GM12801 (cell line): ENCODE measurements around the gene CYTH4.

Experiments used
- TF ChIP-seq, protein P1 (sequence below): IDR thresholded peaks from one replicate; pipeline ENCODE4 v1.5.1; 2011; ENCODE audit warnings: control low read depth; ENCODE audit not compliant: insufficient read length; ENCODE audit errors: extremely low read depth

CYTH4 gene, protein sequence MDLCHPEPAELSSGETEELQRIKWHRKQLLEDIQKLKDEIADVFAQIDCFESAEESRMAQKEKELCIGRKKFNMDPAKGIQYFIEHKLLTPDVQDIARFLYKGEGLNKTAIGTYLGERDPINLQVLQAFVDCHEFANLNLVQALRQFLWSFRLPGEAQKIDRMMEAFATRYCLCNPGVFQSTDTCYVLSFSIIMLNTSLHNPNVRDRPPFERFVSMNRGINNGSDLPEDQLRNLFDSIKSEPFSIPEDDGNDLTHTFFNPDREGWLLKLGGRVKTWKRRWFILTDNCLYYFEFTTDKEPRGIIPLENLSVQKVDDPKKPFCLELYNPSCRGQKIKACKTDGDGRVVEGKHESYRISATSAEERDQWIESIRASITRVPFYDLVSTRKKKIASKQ

GRCh38 chr22:37282385-37282677 is at the start of gene CYTH4:
CYTH4 (plus strand) TSS chr22:37282508; CDS start chr22:37282570, 62 bp downstream.
- TF ChIP-seq, protein P1, sequence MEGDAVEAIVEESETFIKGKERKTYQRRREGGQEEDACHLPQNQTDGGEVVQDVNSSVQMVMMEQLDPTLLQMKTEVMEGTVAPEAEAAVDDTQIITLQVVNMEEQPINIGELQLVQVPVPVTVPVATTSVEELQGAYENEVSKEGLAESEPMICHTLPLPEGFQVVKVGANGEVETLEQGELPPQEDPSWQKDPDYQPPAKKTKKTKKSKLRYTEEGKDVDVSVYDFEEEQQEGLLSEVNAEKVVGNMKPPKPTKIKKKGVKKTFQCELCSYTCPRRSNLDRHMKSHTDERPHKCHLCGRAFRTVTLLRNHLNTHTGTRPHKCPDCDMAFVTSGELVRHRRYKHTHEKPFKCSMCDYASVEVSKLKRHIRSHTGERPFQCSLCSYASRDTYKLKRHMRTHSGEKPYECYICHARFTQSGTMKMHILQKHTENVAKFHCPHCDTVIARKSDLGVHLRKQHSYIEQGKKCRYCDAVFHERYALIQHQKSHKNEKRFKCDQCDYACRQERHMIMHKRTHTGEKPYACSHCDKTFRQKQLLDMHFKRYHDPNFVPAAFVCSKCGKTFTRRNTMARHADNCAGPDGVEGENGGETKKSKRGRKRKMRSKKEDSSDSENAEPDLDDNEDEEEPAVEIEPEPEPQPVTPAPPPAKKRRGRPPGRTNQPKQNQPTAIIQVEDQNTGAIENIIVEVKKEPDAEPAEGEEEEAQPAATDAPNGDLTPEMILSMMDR, result no peak

GRCh38 chr22:37233751-37234631 is 48.3 kb upstream of the CYTH4 start:
- TF ChIP-seq, protein P1, result no peak

- TF ChIP-seq, protein P1, result no peak
These were observed 47.3 kb upstream of the CYTH4 start for GRCh38 chr22:37234736-37235711.

- TF ChIP-seq, protein P1, result no peak
These were observed 46.3 kb upstream of the CYTH4 start for GRCh38 chr22:37235897-37236607.

GRCh38 chr22:37237371-37238268 is 44.7 kb upstream of the CYTH4 start:
- TF ChIP-seq, protein P1, result no peak
